Activated B cell treated with CpG ODN at 0.5 μM for 24 hours (primary cell): ENCODE measurements around the gene STEAP2. TPM values are rescaled to one million over a fixed set of nuclear protein-coding genes. Genes with fewer than 3 reads are reported as not detected.

Experiments used
- ATAC-seq: fragments of 200-7000 bp; cut with Tn5 transposase; one replicate; pipeline ENCODE4 v1.10.0; 2021; ENCODE audit warnings: low read depth, mild to moderate bottlenecking, moderate library complexity
- CTCF ChIA-PET: fragments of 350-600 bp; sonication (Branson Sonifier 250); formaldehyde crosslinking; loops from one replicate; lab custom pipeline; 2021; ENCODE audit warnings: antibody characterized with exemption; lab: Charles Lee
- POLR2A ChIA-PET: fragments of 350-600 bp; sonication (Branson Sonifier 250); formaldehyde crosslinking; loops from one replicate; lab custom pipeline; 2021; ENCODE audit warnings: antibody characterized with exemption; lab: Charles Lee
- DNase-seq: peaks from one replicate; pipeline ENCODE4 v3.0.0; 2022
- H3K27ac Mint-ChIP-seq: one replicate; pipeline ENCODE4 v1.8.0; 2020; ENCODE audit warnings: mixed read lengths
- H3K27me3 Mint-ChIP-seq: one replicate; pipeline ENCODE4 v1.8.0; 2021; ENCODE audit warnings: mixed read lengths
- H3K36me3 Mint-ChIP-seq: one replicate; pipeline ENCODE4 v1.8.0; 2021; ENCODE audit warnings: low read depth, mixed read lengths
- H3K4me1 Mint-ChIP-seq: one replicate; pipeline ENCODE4 v1.8.0; 2021; ENCODE audit warnings: mixed read lengths
- H3K4me3 Mint-ChIP-seq: one replicate; pipeline ENCODE4 v1.8.0; 2020; ENCODE audit warnings: mild to moderate bottlenecking, mixed read lengths
- H3K9me3 Mint-ChIP-seq: one replicate; pipeline ENCODE4 v1.8.0; 2020; ENCODE audit warnings: mixed read lengths
- intact Hi-C: fragments of 100-400 bp; cut with micrococcal nuclease; formaldehyde crosslinking; loops from one replicate; pipeline ENCODE4 v1.15.1; 2024
- total RNA-seq: library from RNA; stranded (reverse); gene quantifications from 2 replicates; pipeline ENCODE4 v1.2.3, GENCODE V29; 2022
- TF ChIP-seq, protein P1 (sequence below): fragments of 200-600 bp; IDR thresholded peaks from one replicate; pipeline ENCODE4 v1.8.0; 2022; ENCODE audit warnings: antibody characterized with exemption, mild to moderate bottlenecking

Gene STEAP2
- total RNA-seq, 1 donor from 2014 or later: not detected

DNA sequence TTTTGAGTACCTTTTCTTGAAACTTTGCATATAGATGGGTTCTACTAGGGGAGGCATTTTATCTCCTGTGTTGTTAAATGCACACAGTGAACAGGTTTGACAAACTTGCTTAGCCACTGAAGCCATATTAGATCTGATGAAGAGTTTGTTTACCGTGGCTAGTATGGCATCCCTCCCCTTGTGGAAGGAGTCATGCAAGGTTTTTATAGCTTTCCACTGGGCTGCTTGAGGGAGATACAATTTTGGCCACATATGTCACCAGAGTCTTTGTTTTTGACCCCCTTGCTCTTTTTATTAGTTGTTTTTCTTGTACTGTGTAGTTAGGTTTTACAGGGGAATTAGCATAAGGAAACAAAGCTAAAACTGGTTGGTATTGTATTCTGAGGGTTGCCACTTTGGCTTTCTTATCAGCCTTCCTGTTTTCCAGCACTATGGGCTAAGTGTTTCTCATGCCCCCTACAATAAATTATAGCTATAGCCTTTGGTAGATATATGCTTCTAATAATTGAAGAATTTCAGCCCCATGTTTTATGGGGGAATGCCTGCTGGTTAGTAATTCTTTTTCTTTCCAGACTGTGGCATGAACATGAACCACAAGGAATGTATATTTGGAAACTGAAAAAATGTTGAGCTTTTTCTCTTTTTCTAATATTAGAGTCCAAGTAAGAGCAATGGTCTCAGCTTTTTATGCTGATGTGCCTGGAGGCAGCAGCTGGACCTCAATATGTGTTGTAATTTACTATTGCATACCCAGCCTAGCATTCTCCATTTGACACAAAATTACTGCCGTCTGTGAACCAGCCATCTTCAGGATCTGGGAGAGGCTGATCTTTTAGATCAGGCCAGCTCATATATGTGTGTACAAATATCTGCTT, 18.4 kb upstream of the STEAP2 start:
- DNase-seq (no peak), ATAC-seq (no peak)
- H3K27ac Mint-ChIP-seq: no peak overlapping the region
- POLR2A ChIA-PET: no interaction called here
- intact Hi-C loops: no loop called here
- H3K27me3 Mint-ChIP-seq: peaks cover 2% of the 10 kb centered on the region
- H3K36me3 Mint-ChIP-seq: no peaks in the 10 kb centered on the region
- TF ChIP-seq, protein P1, sequence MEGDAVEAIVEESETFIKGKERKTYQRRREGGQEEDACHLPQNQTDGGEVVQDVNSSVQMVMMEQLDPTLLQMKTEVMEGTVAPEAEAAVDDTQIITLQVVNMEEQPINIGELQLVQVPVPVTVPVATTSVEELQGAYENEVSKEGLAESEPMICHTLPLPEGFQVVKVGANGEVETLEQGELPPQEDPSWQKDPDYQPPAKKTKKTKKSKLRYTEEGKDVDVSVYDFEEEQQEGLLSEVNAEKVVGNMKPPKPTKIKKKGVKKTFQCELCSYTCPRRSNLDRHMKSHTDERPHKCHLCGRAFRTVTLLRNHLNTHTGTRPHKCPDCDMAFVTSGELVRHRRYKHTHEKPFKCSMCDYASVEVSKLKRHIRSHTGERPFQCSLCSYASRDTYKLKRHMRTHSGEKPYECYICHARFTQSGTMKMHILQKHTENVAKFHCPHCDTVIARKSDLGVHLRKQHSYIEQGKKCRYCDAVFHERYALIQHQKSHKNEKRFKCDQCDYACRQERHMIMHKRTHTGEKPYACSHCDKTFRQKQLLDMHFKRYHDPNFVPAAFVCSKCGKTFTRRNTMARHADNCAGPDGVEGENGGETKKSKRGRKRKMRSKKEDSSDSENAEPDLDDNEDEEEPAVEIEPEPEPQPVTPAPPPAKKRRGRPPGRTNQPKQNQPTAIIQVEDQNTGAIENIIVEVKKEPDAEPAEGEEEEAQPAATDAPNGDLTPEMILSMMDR: no peak
- H3K9me3 Mint-ChIP-seq: peaks cover 2% of the 10 kb centered on the region
- CTCF ChIA-PET: interaction anchor here (0.6 kb wide), 1 partner anchor 460 kb away, joined by 3 read pairs; no protein-coding TSS in a partner anchor
- H3K4me1 Mint-ChIP-seq: peaks cover 2% of the 10 kb centered on the region
- no peak overlapping the region for H3K4me3 Mint-ChIP-seq

DNA sequence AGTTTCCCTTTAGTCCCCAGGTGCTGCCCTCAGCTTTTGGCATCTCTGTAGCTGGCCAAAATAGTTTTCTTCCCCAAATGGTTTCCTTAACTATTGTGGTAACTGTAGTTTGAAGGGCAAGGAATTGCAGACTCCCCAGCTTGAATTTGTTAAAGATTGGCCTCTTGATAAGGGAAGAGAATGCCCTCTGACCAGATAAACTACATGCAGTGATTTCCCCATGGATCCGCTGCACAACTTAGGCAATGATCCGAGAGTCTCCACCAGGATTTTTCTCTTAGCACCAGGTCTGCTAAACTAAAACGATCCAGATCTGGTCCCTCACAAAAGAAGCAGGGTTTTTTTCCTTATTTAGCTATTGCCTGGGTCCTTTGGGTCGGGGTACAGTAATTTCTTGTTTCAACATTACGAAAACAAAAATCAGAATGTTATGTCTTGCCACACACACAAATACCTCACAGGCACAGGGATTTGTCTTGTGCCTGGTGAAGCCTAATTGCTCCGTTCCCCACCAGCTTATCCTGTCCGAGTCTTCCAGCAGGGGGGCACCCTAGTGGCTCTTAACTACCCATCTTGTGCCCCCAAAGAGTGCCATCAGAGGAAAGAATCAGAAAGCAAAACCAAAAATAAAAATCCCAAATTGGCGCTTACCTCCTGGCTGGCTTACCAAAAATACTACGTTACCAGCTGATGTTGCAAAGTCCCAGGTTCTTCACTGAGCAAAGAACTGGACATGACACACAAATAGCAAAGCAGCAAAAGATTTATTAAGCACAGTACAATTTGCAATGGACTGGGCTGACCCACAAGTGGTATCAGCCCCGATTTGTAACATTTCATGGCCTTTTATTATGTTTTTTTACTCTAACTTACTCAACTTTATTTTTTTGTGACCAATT, 16.4 kb upstream of the STEAP2 start:
- H3K27me3 Mint-ChIP-seq: peaks cover 2% of the 10 kb centered on the region
- no peak overlapping the region for H3K4me3 Mint-ChIP-seq
- ChIA-PET POLR2A (no interaction called here), CTCF (no interaction called here)
- no peak for ATAC-seq
- no peak overlapping the region for H3K27ac Mint-ChIP-seq
- no peak for DNase-seq
- H3K9me3 Mint-ChIP-seq: peaks cover 2% of the 10 kb centered on the region
- H3K4me1 Mint-ChIP-seq: no peaks in the 10 kb centered on the region
- no peaks in the 10 kb centered on the region for H3K36me3 Mint-ChIP-seq
- TF ChIP-seq, protein P1: no peak
- intact Hi-C loops: no loop called here

DNA sequence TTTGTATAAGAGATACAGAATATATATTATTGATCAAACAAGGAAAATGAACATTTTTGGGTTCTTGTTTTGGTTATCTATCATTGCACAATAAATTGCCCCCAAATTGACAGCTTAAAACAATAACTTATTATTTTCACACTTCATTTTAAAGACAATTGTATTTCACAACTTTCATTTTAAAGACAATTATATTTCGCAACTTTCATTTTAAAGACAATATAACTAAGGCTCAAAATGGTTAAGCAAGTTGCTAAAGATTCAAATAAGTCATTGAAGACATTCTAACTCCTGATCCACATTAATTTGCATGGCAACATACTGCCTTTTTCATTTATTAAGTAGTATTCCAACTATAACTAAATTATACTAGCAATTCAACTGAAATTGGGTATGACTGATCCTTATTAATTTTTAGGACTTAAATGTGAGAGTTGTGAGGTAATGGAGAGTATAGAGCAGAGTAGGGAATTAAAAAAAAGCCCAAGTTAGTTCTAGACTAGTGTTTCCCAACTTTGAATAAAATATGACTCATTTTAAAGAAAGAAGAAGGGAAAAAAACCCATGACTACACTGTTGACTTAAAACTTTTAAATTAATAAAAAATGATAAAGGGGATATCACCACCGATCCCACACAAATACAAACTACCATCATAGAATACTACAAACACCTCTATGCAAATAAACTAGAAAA, 9.9 kb upstream of the STEAP2 start:
- no peaks in the 10 kb centered on the region for H3K9me3 Mint-ChIP-seq
- ChIA-PET POLR2A (no interaction called here), CTCF (no interaction called here)
- no peaks in the 10 kb centered on the region for H3K27me3 Mint-ChIP-seq
- TF ChIP-seq, protein P1: no peak
- no peak overlapping the region for H3K27ac Mint-ChIP-seq
- H3K4me3 Mint-ChIP-seq: no peak overlapping the region
- no peaks in the 10 kb centered on the region for H3K4me1 Mint-ChIP-seq
- intact Hi-C loops: no loop called here
- H3K36me3 Mint-ChIP-seq: no peaks in the 10 kb centered on the region
- ATAC-seq: no peak
- no peak for DNase-seq

DNA sequence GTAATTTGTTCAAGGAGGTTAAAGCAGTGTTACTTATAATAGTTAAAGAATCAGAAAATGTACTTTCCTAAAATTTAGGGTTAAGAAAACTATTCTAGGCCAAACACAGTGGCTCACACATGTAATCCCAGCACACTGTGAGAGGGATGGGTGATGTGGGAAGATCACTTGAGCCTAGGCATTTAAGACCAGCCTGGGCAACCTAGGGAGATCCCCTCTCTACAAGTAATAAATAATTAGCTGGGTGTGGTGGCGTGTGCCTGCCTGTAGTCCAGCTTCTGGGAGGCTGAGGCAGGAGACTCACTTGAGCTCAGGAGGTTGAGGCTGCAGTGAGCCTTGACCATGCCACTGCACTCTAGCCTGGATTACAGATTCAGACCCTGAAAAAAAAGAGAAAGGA, 3.6 kb upstream of the STEAP2 start:
- intact Hi-C loops: no loop called here
- Mint-ChIP-seq H3K4me1 (peaks cover 7% of the 10 kb centered on the region), H3K9me3 (no peaks in the 10 kb centered on the region), H3K36me3 (no peaks in the 10 kb centered on the region), H3K27me3 (peaks cover 12% of the 10 kb centered on the region), H3K4me3 (no peak overlapping the region), H3K27ac (no peak overlapping the region)
- no peak for ATAC-seq
- ChIA-PET CTCF (no interaction called here), POLR2A (no interaction called here)
- TF ChIP-seq, protein P1: no peak
- no peak for DNase-seq
